HepG2 (cell line): ENCODE data around the gene TXNRD2. TPM values are rescaled to one million over a fixed set of nuclear protein-coding genes. Genes with fewer than 3 reads are reported as not detected.
A peak's percentile ranks its signal among the peaks of the same experiment; 100 is the strongest.

Source experiments
- ATAC-seq: fragments of 200-7000 bp; cut with Tn5 transposase; 3 replicates; pipeline ENCODE4 v1.9.1; 2020; ENCODE audit warnings: mild to moderate bottlenecking, moderate library complexity
- Bru-seq: library from RNA; stranded (reverse); fragments of 400-500 nt; gene quantifications from one replicate; lab custom pipeline; 2021; lab: Mats Ljungman, UMichigan
- BruChase-seq, 2 experiments: library from RNA; stranded (reverse); fragments of 400-500 nt; gene quantifications; one replicate each; lab custom pipeline; 2021; lab: Mats Ljungman, UMichigan
- BruUV-seq: library from RNA; stranded (reverse); fragments of 400-500 nt; replicated peaks from 2 replicates; lab custom pipeline; 2021; lab: Mats Ljungman, UMichigan
- CTCF ChIA-PET: fragments of 300-600 bp; formaldehyde crosslinking; extraction: SDS; loops from one replicate; lab custom pipeline; 2021; ENCODE audit warnings: low total read pairs, inconsistent platforms, low intra/inter-chr PET ratio; lab: Yijun Ruan, JAX
- POLR2A ChIA-PET: fragments of 350-600 bp; sonication (Branson Sonifier 250); formaldehyde crosslinking; loops from one replicate; lab custom pipeline; 2020; ENCODE audit warnings: antibody characterized with exemption, inconsistent platforms; lab: Yijun Ruan, JAX
- DNase-seq: peaks from one replicate; pipeline ENCODE4 v3.0.0-alpha.2; 2015; ENCODE audit warnings: low spot score
- FAIRE-seq: peaks from 3 replicates; lab custom pipeline; 2011; peaks lifted over from hg19 to GRCh38; lab: Jason Lieb, UNC
- H2AFZ ChIP-seq: one replicate; pipeline ENCODE4 v1.6.1; 2011; ENCODE audit warnings: low read length, inconsistent platforms
- H3K27ac ChIP-seq: fragments of 300-600 bp; 3 replicates; pipeline ENCODE4 v1.8.0; 2011; ENCODE audit warnings: mixed run types, mild to moderate bottlenecking, mixed read lengths, low read length, inconsistent platforms; ENCODE audit not compliant: insufficient read depth; ENCODE audit errors: extremely low read length
- H3K27me3 ChIP-seq, 2 experiments: fragments of 200-600 bp in 1 of 2; 2 replicates in 1 of 2; 3 replicates in 1 of 2; pipeline versions ENCODE4 v1.6.0 to v1.8.0; 2011; ENCODE audit warnings: low read length in 2 of 2, mild to moderate bottlenecking in 2 of 2, moderate library complexity in 2 of 2, inconsistent platforms in 1 of 2; ENCODE audit not compliant: insufficient read depth in 2 of 2, control insufficient read depth in 1 of 2
- H3K36me3 ChIP-seq, 2 experiments: fragments of 200-600 bp in 1 of 2; replicated peaks in 1 of 2; 2 replicates in 1 of 2; 3 replicates in 1 of 2; pipeline versions ENCODE4 v1.5.1 to v1.8.0; 2011; ENCODE audit warnings: low read length in 2 of 2, inconsistent platforms in 1 of 2; ENCODE audit not compliant: insufficient read depth in 2 of 2, control insufficient read depth in 1 of 2
- H3K4me1 ChIP-seq: 2 replicates; pipeline ENCODE4 v1.5.1; 2012; ENCODE audit warnings: low read length, inconsistent platforms; ENCODE audit not compliant: insufficient read depth
- H3K4me2 ChIP-seq: 2 replicates; pipeline ENCODE4 v1.6.0; 2011; ENCODE audit warnings: low read depth, low read length, inconsistent platforms
- H3K4me3 ChIP-seq, 3 experiments: fragments of 200-600 bp in 1 of 3; sonication (generic), shearing (Covaris generic) in 1 of 3; replicated peaks in 1 of 3; 2 replicates each; pipeline ENCODE4 v1.5.1; 2011 to 2016; ENCODE audit warnings: low read length in 3 of 3, inconsistent platforms in 2 of 3, low read depth in 2 of 3, mild to moderate bottlenecking in 2 of 3, control low read depth in 1 of 3, mixed read lengths in 1 of 3; ENCODE audit not compliant: insufficient read depth in 1 of 3
- H3K79me2 ChIP-seq: one replicate; pipeline ENCODE4 v1.6.1; 2011; ENCODE audit warnings: low read length, inconsistent platforms; ENCODE audit not compliant: insufficient read depth
- H3K9ac ChIP-seq: 2 replicates; pipeline ENCODE4 v1.6.0; 2011; ENCODE audit warnings: mild to moderate bottlenecking, low read depth, low read length, inconsistent platforms; ENCODE audit not compliant: insufficient read depth
- H3K9me3 ChIP-seq: 2 replicates; pipeline ENCODE4 v1.5.1; 2012; ENCODE audit warnings: mild to moderate bottlenecking, low read length
- H4K20me1 ChIP-seq: 2 replicates; pipeline ENCODE4 v1.6.0; 2011; ENCODE audit warnings: inconsistent platforms, mild to moderate bottlenecking, low read length, moderate library complexity; ENCODE audit not compliant: insufficient read depth
- HNRNPL ChIP-seq: fragments of 200-400 bp; formaldehyde crosslinking; IDR thresholded peaks from 2 replicates; pipeline ENCODE4 v1.6.1; 2017; ENCODE audit warnings: mild to moderate bottlenecking, low read depth, low read length
- NAIF1 ChIP-seq: sonication (generic); formaldehyde crosslinking; IDR thresholded peaks from 2 replicates; pipeline ENCODE4 v1.5.0; 2020; ENCODE audit warnings: mild to moderate bottlenecking, missing genetic modification reagents, borderline replicate concordance
- PATZ1 ChIP-seq: sonication (generic); formaldehyde crosslinking; IDR thresholded peaks from 2 replicates; pipeline ENCODE4 v1.4.0; 2020; ENCODE audit warnings: missing genetic modification reagents
- PLSCR1 ChIP-seq: sonication (generic); formaldehyde crosslinking; IDR thresholded peaks from 2 replicates; pipeline ENCODE4 v1.5.0; 2020; ENCODE audit warnings: missing genetic modification reagents, mild to moderate bottlenecking, borderline replicate concordance
- STAT6 ChIP-seq: sonication (generic); formaldehyde crosslinking; IDR thresholded peaks from 2 replicates; pipeline ENCODE4 v1.4.0; 2020; ENCODE audit warnings: missing genetic modification reagents, mild to moderate bottlenecking, borderline replicate concordance
- ZNF558 ChIP-seq: sonication (generic); formaldehyde crosslinking; IDR thresholded peaks from 2 replicates; pipeline ENCODE4 v1.9.0; 2022; ENCODE audit warnings: mild to moderate bottlenecking, missing genetic modification reagents, borderline replicate concordance
- WGBS: methylation state at CpG from one replicate; pipeline ENCODE4 v1.1.6; 2017; ENCODE audit warnings: low lambda C conversion rate; 5-methylcytosine and 5-hydroxymethylcytosine counted together
- in situ Hi-C: cut with HindIII; loops from 2 replicates; pipeline ENCODE4 v1.10.0; 2017; ENCODE audit warnings: low pct_unique_long_range_greater_than_20kb; ENCODE audit not compliant: extremely low pct_ligation_motif_present
- intact Hi-C: fragments of 100-400 bp; cut with micrococcal nuclease; formaldehyde crosslinking; loops from one replicate; pipeline ENCODE4 v1.10.0; 2022; ENCODE audit not compliant: unreplicated experiment
- long read RNA-seq, 2 experiments: library from RNA in 1 of 2; library from polyadenylated mRNA in 1 of 2; stranded (forward) in 1 of 2; unstranded in 1 of 2; transcript quantifications; one replicate each; pipeline ENCODE4 v2.0.0, GENCODE V29; 2019 to 2022
- polyA minus RNA-seq, 3 experiments: library from RNA; depleted of rRNA, polyadenylated mRNA; stranded (reverse); fragments of >200 nt; gene quantifications; 2 replicates each; pipeline ENCODE4 v1.2.3, GENCODE V29; 2011; ENCODE audit warnings: low replicate concordance in 1 of 3
- polyA plus RNA-seq, 8 experiments: library from polyadenylated mRNA; depleted of rRNA in 3 of 8; stranded (reverse) in 7 of 8; unstranded in 1 of 8; fragments of >200 nt; fragmentation: Illumina TruSeq in 4 of 8; extraction: Trizol in 4 of 8; gene quantifications; 2 replicates each; pipeline versions ENCODE4 v1.2.1 to v1.2.3, GENCODE V29; 2011 to 2016; ENCODE audit warnings: low read depth in 4 of 8, missing spikeins in 1 of 8, mixed read lengths in 1 of 8; ENCODE audit not compliant: insufficient read depth in 1 of 8
- total RNA-seq, 5 experiments: library from RNA; depleted of rRNA; stranded (reverse); fragments of >200 nt; fragmentation: Illumina TruSeq; extraction: Trizol; gene quantifications; 2 replicates each; pipeline ENCODE4 v1.2.3, GENCODE V29; 2016; ENCODE audit warnings: low read depth in 1 of 5
- TF ChIP-seq, protein P1 (sequence below): sonication (generic); formaldehyde crosslinking; IDR thresholded peaks from 2 replicates; pipeline ENCODE4 v1.8.1; 2022; ENCODE audit warnings: low read depth, mild to moderate bottlenecking, missing genetic modification reagents

The TXNRD2 gene
- total RNA-seq (2016; rRNA removed; fragmentation: Illumina TruSeq; extraction: Trizol) (16.4 and 18.6 TPM in 2 replicates), polyA plus RNA-seq (2011; rRNA removed) (17.5 and 23.4 TPM in 2 replicates), polyA minus RNA-seq (2011; rRNA and poly(A)+ RNA removed; ENCODE audit: low replicate concordance) (28.2 and 29.9 TPM in 2 replicates), Bru-seq, nascent RNA (percentile 53 among the genes with signal in this experiment), BruChase-seq, experiment 1, labeled RNA remaining after a 6-hour chase (percentile 48 among the genes with signal in this experiment), BruChase-seq, experiment 2, labeled RNA remaining after a 2-hour chase (percentile 54 among the genes with signal in this experiment)
- 4.6 and 5.3 TPM in 2 replicates for total RNA-seq (2016; cell fraction: cytosol; rRNA removed; fragmentation: Illumina TruSeq; extraction: Trizol; ENCODE audit: low read depth)
- total RNA-seq (2016; cell fraction: insoluble cytoplasmic fraction; rRNA removed; fragmentation: Illumina TruSeq; extraction: Trizol) = 16.6 and 20.5 TPM in 2 replicates
- total RNA-seq (2016; cell fraction: membrane; rRNA removed; fragmentation: Illumina TruSeq; extraction: Trizol) = 7.4 and 8.1 TPM in 2 replicates
- 17.3 and 19.7 TPM in 2 replicates for total RNA-seq (2016; cell fraction: nucleus; rRNA removed; fragmentation: Illumina TruSeq; extraction: Trizol)
- polyA plus RNA-seq (2011; cell fraction: cytosol; rRNA removed) = 11.8 and 19.6 TPM in 2 replicates
- 74.7 and 94.3 TPM in 2 replicates for polyA plus RNA-seq (2011; cell fraction: nucleus; rRNA removed)
- 11.2 and 13.2 TPM in 2 replicates for polyA plus RNA-seq (2012)
- polyA plus RNA-seq (2016; cell fraction: cytosol; fragmentation: Illumina TruSeq; extraction: Trizol; ENCODE audit: low read depth) = 3.6 and 4.0 TPM in 2 replicates
- polyA plus RNA-seq (2016; cell fraction: insoluble cytoplasmic fraction; fragmentation: Illumina TruSeq; extraction: Trizol; ENCODE audit: low read depth) = 17.8 and 20.1 TPM in 2 replicates
- polyA plus RNA-seq (2016; cell fraction: membrane; fragmentation: Illumina TruSeq; extraction: Trizol; ENCODE audit: low read depth) = 5.9 and 6.5 TPM in 2 replicates
- polyA plus RNA-seq (2016; cell fraction: nucleus; fragmentation: Illumina TruSeq; extraction: Trizol; ENCODE audit: insufficient read depth, low read depth) = 34.4 and 34.7 TPM in 2 replicates
- 10.6 and 12.9 TPM in 2 replicates for polyA minus RNA-seq (2011; cell fraction: cytosol; rRNA and poly(A)+ RNA removed)
- polyA minus RNA-seq (2011; cell fraction: nucleus; rRNA and poly(A)+ RNA removed) = 24.5 and 27.3 TPM in 2 replicates
- long read RNA-seq, experiment 1, partial matches to known transcripts = 7 of 27 reads
- long read RNA-seq, experiment 1, other reads (novel, unspliced or antisense) = 19 of 27 reads
- long read RNA-seq, experiment 2, transcript TXNRD2-204 (18 exons, 2,115 nt) = major isoform, 8 of 53 reads
- long read RNA-seq, experiment 2, partial matches to known transcripts = 7 of 53 reads
- long read RNA-seq, experiment 2, other reads (novel, unspliced or antisense) = 34 of 53 reads

GRCh38 chr22:19941365-19942082 is at the start of gene TXNRD2, which contains the start of gene COMT:
TSS of gene TXNRD2 (minus strand) at chr22:19941818. CDS start at chr22:19941803, 15 bp downstream.
TSS of gene COMT (plus strand) at chr22:19941772. CDS start at chr22:19962527, 20,755 bp downstream.
- Histone ChIP-seq H3K9ac (peak within 1 kb of the TSS; percentile 96), H3K79me2 (peaks cover 50% of the 10 kb centered on the region), H3K4me3 (peak within 1 kb of the TSS; percentile 68 to 92 (median 89)), H3K36me3 (no peaks in the 10 kb centered on the region; a peak in 1 of 5 replicates), H3K27me3 (no peaks in the 10 kb centered on the region; a peak in 1 of 5 replicates), H3K27ac (peak within 1 kb of the TSS; percentile 93), H3K4me1 (peaks cover 79% of the 10 kb centered on the region), H4K20me1 (no peaks in the 10 kb centered on the region), H2AFZ (no peak within 1 kb of the TSS), H3K9me3 (no peaks in the 10 kb centered on the region), H3K4me2 (peak within 1 kb of the TSS; percentile 99)
- CTCF ChIA-PET = no interaction called here
- ATAC-seq (peak; percentile 87), DNase-seq (no peak), FAIRE-seq (no peak)
- intact Hi-C loops (no loop called here), in situ Hi-C loops (no loop called here)
- under 1% methylated on average over 28 of the region's 63 CpGs for WGBS
- BruUV-seq = no TSS peak
- POLR2A ChIA-PET = interaction anchor here (0.7 to 3.5 kb wide), 9 partner anchors 9 to 211 kb away, joined by 3 to 56 read pairs (median 8); partner anchors contain the start of genes GNB1L and RTL10
- TF ChIP-seq, protein P1, sequence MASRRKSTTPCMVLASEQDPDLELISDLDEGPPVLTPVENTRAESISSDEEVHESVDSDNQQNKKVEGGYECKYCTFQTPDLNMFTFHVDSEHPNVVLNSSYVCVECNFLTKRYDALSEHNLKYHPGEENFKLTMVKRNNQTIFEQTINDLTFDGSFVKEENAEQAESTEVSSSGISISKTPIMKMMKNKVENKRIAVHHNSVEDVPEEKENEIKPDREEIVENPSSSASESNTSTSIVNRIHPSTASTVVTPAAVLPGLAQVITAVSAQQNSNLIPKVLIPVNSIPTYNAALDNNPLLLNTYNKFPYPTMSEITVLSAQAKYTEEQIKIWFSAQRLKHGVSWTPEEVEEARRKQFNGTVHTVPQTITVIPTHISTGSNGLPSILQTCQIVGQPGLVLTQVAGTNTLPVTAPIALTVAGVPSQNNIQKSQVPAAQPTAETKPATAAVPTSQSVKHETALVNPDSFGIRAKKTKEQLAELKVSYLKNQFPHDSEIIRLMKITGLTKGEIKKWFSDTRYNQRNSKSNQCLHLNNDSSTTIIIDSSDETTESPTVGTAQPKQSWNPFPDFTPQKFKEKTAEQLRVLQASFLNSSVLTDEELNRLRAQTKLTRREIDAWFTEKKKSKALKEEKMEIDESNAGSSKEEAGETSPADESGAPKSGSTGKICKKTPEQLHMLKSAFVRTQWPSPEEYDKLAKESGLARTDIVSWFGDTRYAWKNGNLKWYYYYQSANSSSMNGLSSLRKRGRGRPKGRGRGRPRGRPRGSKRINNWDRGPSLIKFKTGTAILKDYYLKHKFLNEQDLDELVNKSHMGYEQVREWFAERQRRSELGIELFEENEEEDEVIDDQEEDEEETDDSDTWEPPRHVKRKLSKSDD (CRISPR knock-in tag) = no peak
- TF ChIP-seq STAT6 (CRISPR knock-in tag) (no peak), PATZ1 (CRISPR knock-in tag) (peak; percentile 37; the same call in 1 of the 2 replicates), ZNF558 (CRISPR knock-in tag) (no peak; the same call in 1 of the 2 replicates), HNRNPL (no peak), NAIF1 (CRISPR knock-in tag) (no peak), PLSCR1 (CRISPR knock-in tag) (no peak)
